Heart right ventricle (tissue), 16 donors: ENCODE results near the gene MT1F. TPM values are rescaled to one million over a fixed set of nuclear protein-coding genes. Genes with fewer than 3 reads are reported as not detected.
"Not testable (repeated sequence)": the region's sequence is repeated elsewhere in the genome, so short reads cannot be mapped to it uniquely, and the experiment has no call there.

Experiments
- ATAC-seq, 8 donors: fragments of 200-7000 bp; cut with Tn5 transposase; one replicate each; pipeline ENCODE4 v1.9.1; 2020; ENCODE audit warnings: mild to moderate bottlenecking in 8 of 8, moderate library complexity in 8 of 8, moderate number of reproducible peaks in 1 of 8
- DNase-seq, 2 donors: peaks; one replicate each; pipeline ENCODE4 v3.0.0-alpha.2; 2020
- H3K27ac ChIP-seq, 10 donors: fragments of 200-600 bp; sonication (generic) in 2 of 10; one replicate each; pipeline versions ENCODE4 v1.5.0 to v1.8.0; 2020 to 2022; ENCODE audit warnings: mild to moderate bottlenecking in 3 of 10
- H3K27me3 ChIP-seq, 7 donors: fragments of 200-600 bp; one replicate each; pipeline ENCODE4 v1.8.0; 2021 to 2022; ENCODE audit warnings: mild to moderate bottlenecking in 2 of 7
- H3K36me3 ChIP-seq, 9 donors: fragments of 200-600 bp; sonication (generic) in 1 of 9; one replicate each; pipeline versions ENCODE4 v1.5.0 to v1.8.0; 2020 to 2022; ENCODE audit warnings: mild to moderate bottlenecking in 2 of 9
- H3K4me1 ChIP-seq, 9 donors: fragments of 200-600 bp; sonication (generic) in 1 of 9; one replicate each; pipeline versions ENCODE4 v1.5.0 to v1.8.0; 2020 to 2022; ENCODE audit warnings: mild to moderate bottlenecking in 4 of 9
- H3K4me3 ChIP-seq, 10 donors: fragments of 200-600 bp; sonication (generic) in 2 of 10; one replicate each; pipeline versions ENCODE4 v1.5.0 to v1.8.0; 2020 to 2022; ENCODE audit warnings: mild to moderate bottlenecking in 7 of 10, moderate library complexity in 2 of 10
- H3K9me3 ChIP-seq, 11 donors: fragments of 200-600 bp in 10 of 11; sonication (generic) in 2 of 11; one replicate each; pipeline versions ENCODE4 v1.5.0 to v1.8.0; 2013 to 2022; ENCODE audit warnings: mild to moderate bottlenecking in 2 of 11, control low read depth in 1 of 11, moderate library complexity in 1 of 11
- WGBS, 2 donors: extraction: QIAGEN DNeasy Blood & Tissue Kit; methylation state at CpG; one replicate each; pipeline ENCODE4 v1.1.7; 2013; ENCODE audit warnings: inconsistent platforms in 1 of 2; 5-methylcytosine and 5-hydroxymethylcytosine counted together
- intact Hi-C, 10 donors: fragments of 100-400 bp; cut with DNase I; formaldehyde crosslinking; loops; one replicate each; pipeline versions ENCODE4 v1.11.1 to v1.14.2; 2022
- polyA plus RNA-seq, 2 donors: library from polyadenylated mRNA; stranded (reverse); fragments of 200-250 nt; gene quantifications; one replicate each; pipeline ENCODE4 v1.2.3, GENCODE V29; 2013
- total RNA-seq, 10 donors: library from RNA; stranded (reverse); fragmentation: NEBNext Ultra II Directional in 3 of 10; extraction: Animal tissue kit (Norgen Biotek cat#: 25700) in 3 of 10; gene quantifications; one replicate each; pipeline versions ENCODE4 v1.2.1 to v1.2.4, GENCODE V29; 2021 to 2023
- TF ChIP-seq, protein P1 (sequence below), 9 donors: fragments of 200-600 bp; sonication (generic) in 2 of 9; IDR thresholded peaks; one replicate each; pipeline versions ENCODE4 v1.5.0 to v1.8.0; 2021 to 2022; ENCODE audit warnings: antibody characterized with exemption in 9 of 9, mild to moderate bottlenecking in 5 of 9, moderate library complexity in 1 of 9
- donor health status: Arrhythmogenic right ventricular cardiomyopathy.
- donor health status: ischemic (EF 13 %, LVEDD 7.1; RV severe dilation, severe dysfunction).
- donor health status: healthy with polysubstance abuse.
- donor health status: DM: no; HTN: yes; CAD: no.
- donor health status: DM: no; HTN: no; CAD: no.
- donor health status: ischemic (EF 25% LVEDD 6.9; RV normal size, moderate dysfunction).
- donor health status: ischemic (EF 25% LVEDD 5.7; RV mildly dilated, moderate dysfunction).
- donor health status: healthy.
- donor health status: DM: yes; HTN: yes; CAD: no.
- donor health status: Ischemic cardiomyopathy.
- donor health status: ischemic (EF 35%, LVEDD 5.7; RV mildly dilated, moderate dysfunction).
- donor health status: nonischemic (EF 11% LVEDD 7.7; RV severe dilation, severe dysfunction).
- donor health status: DM: yes; HTN: yes; CAD: no.
- donor health status: PGD.
- donor health status: ischemic (EF 29% LVEDD 5.4; RV normal size, mild dysfunction).
- donor health status: nonischemic (EF 23%, LVEDD 6.1; RV moderate dilation, normal function).

The MT1F gene
- total and polyA plus RNA-seq, 12 donors = 0.98 to 7.7 (median 2.4) TPM

DNA sequence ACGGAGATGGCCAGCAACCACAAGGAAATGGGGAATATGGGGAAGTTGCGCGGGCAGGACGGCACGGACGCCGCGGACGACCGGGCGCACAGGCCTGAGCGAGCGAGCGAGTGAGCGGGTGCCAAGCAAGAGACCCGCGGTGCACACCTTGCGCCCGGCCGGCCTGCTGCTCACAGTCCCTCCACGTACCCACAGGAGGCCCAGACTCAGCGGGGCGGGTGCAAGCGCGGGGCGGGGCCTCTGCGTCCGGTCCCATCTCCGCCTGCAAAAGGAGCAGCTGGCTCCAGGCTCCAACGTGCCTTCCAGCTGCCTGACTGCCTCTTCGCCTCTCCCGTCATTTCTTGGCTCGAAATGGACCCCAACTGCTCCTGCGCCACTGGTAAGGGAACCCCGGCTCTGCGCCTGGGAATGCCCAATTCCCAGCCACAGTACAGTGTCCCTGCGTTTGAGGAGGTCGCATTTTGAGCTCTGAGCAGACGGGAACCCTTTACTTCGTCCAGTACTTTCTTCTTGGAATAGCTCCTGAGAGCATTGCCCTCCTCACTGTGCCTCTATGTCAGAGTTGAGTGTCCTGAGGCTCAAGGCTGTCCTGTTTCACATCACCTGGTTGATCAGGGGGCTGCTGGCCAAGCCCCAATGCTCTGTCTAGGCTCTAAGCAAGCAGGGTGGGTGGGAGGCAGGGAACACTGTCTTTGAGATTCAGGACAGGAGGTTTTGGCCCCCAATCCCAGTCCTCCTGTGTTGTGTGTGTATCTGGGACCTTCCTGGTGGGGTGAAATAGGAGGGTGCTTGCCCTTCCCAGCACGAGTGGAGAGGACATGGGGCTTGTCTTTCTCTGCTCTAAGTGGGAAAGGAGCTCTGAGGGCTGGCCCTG lies 40.3 kb upstream of the MT1F start:
- Histone ChIP-seq H3K36me3 (no peaks in the 10 kb centered on the region), H3K4me1 (peaks cover 7 to 32% (median 21%) of the 10 kb centered on the region in 9 donors), H3K9me3 (no peaks in the 10 kb centered on the region), H3K27ac (peak overlapping the region; percentile 21 to 83 (median 78)), H3K4me3 (peak overlapping the region in 9 of 10 donors; percentile 37 to 71 (median 53)), H3K27me3 (peaks cover 0 to 25% (median 0%) of the 10 kb centered on the region in 7 donors)
- peak; percentile 92 to 98 (median 95) for ATAC-seq
- DNase-seq = peak; percentile 83 to 87
- TF ChIP-seq, protein P1, sequence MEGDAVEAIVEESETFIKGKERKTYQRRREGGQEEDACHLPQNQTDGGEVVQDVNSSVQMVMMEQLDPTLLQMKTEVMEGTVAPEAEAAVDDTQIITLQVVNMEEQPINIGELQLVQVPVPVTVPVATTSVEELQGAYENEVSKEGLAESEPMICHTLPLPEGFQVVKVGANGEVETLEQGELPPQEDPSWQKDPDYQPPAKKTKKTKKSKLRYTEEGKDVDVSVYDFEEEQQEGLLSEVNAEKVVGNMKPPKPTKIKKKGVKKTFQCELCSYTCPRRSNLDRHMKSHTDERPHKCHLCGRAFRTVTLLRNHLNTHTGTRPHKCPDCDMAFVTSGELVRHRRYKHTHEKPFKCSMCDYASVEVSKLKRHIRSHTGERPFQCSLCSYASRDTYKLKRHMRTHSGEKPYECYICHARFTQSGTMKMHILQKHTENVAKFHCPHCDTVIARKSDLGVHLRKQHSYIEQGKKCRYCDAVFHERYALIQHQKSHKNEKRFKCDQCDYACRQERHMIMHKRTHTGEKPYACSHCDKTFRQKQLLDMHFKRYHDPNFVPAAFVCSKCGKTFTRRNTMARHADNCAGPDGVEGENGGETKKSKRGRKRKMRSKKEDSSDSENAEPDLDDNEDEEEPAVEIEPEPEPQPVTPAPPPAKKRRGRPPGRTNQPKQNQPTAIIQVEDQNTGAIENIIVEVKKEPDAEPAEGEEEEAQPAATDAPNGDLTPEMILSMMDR (IDR thresholded peaks at IDR 0.05) = no peak
- 2% methylated on average over 37 to 41 of the region's 41 CpGs for WGBS, 2 donors
- intact Hi-C loops = no loop called here

DNA sequence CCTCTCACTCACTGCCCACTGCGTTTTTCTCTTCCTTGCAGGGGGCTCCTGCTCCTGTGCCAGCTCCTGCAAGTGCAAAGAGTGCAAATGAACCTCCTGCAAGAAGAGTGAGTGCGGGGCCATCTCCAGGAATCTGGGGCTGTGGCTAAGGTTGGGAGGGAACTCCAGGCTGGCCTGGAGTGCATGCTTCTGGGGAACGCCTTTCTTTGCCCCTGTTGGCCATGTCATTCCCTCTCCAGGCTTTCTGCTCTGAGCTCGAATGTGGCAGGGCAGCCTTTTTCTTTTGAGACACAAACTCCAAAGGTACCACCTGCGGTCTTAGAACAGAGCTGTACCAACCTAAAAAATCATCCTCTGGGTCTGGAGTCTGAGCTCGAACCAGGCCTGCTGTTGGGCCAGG lies 39.6 kb upstream of the MT1F start:
- Histone ChIP-seq H3K4me3 (peak overlapping the region in 6 of 10 donors; percentile 44 to 71 (median 54)), H3K27me3 (peaks cover 0 to 25% (median 0%) of the 10 kb centered on the region in 7 donors), H3K27ac (peak overlapping the region in 5 of 10 donors; percentile 64 to 82 (median 79)), H3K4me1 (peaks cover 7 to 32% (median 20%) of the 10 kb centered on the region in 9 donors), H3K36me3 (no peaks in the 10 kb centered on the region), H3K9me3 (no peaks in the 10 kb centered on the region)
- DNase-seq (no peak), ATAC-seq (no peak)
- WGBS, 2 donors = 76 to 79% methylated on average over 6 of the region's 6 CpGs
- TF ChIP-seq, protein P1 (IDR thresholded peaks at IDR 0.05) = no peak
- intact Hi-C loops = no loop called here

DNA sequence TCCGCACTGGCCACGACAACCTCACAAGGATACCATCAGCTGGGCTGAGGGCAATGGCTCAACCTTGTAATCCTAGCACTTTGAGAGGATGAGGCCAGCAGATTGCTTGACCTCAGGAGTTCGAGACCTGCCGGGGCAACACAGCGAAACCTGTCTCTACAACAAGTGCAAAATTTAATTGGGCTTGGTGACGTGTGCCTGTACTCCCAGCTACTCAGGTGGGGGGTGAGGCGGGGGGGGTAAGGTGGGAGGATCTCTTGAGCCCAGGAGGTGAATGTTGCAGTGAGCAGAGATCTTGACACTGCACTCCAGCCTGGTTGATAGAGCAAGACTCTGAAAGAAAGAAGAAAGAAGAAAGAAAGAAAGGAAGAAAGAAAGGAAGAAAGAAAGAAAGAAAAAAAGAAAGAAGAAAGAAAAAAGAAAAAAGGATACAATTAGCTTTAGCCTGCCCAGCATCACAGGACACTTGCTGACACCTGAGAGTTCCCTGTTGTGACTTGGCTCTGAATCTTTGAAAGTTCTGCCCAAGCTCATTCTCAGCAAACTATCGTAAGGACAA lies 37.3 kb upstream of the MT1F start:
- H3K4me3 ChIP-seq = no peak overlapping the region
- intact Hi-C loops = no loop called here
- peaks cover 7 to 39% (median 21%) of the 10 kb centered on the region in 9 donors for H3K4me1 ChIP-seq
- no peaks in the 10 kb centered on the region for H3K9me3 ChIP-seq
- H3K27me3 ChIP-seq = peaks cover 0 to 25% (median 0%) of the 10 kb centered on the region in 7 donors
- no peaks in the 10 kb centered on the region for H3K36me3 ChIP-seq
- no peak for ATAC-seq
- no peak overlapping the region for H3K27ac ChIP-seq
- DNase-seq = no peak
- TF ChIP-seq, protein P1 (IDR thresholded peaks at IDR 0.05) = no peak
- whole genome bisulfite sequencing, 2 donors = 74 to 87% methylated on average over 8 of the region's 8 CpGs

DNA sequence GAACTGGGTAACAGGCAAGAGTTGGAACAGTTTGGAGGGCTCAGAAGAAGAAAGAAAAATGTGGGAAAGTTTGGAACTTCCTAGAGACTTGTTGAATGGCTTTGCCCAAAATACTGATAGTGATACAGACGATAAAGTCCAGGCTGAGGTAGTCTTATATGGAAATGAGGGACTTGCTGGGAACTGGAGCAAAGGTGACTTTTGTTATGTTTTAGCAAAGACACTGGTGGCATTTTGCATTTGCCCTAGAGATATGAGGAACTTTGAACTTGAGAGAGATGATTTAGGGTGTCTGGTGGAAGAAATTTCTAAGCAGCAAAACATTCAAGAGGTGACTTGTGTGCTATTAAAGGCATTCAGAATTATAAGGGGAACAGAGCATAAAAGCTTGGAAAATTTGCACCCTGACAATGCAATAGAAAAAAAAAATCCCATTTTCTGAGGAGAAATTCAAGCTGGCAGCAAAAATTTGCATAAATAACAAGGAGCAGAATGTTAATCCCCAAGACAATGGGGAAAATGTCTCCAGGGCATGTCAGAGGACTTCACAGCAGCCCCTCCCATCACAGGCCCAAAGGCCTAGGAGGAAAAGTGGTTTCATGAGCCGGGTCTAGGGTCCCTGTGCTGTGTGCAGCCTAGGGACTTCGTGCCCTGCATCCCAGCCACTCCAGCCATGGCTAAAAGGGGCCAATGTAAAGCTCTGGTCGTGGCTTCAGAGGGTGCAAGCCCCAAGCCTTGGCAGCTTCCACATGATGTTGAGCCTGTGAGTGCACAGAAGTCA lies 35.9 kb upstream of the MT1F start:
- peak overlapping the region in 4 of 10 donors; percentile 0 to 36 (median 26) for H3K27ac ChIP-seq
- H3K27me3 ChIP-seq = peaks cover 0 to 26% (median 0%) of the 10 kb centered on the region in 7 donors
- peaks cover 5 to 48% (median 23%) of the 10 kb centered on the region in 9 donors for H3K4me1 ChIP-seq
- intact Hi-C loops, H3K9me3 ChIP-seq, H3K4me3 ChIP-seq, DNase-seq, H3K36me3 ChIP-seq, ATAC-seq: not testable (repeated sequence)
- WGBS, 2 donors = 72 to 78% methylated on average over 4 of the region's 4 CpGs

DNA sequence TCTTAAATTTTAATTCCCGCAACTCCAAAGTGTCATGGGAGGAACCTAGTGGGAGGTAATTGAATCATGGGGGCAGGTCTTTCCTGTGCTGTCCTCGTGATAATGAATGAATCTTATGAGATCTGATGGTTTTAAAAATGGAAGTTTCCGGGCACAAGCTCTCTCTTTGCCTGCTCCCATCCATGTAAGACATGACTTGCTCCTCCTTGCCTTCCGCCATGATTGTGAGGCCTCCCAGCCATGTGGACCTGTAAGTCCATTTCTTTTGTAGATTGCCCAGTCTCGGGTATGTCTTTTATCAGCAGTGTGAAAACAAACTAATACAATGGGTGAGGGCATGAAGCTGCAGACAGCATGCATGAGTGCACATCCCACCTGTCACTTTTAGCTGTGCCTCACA lies 34.6 kb upstream of the MT1F start:
- ATAC-seq, H3K4me3 ChIP-seq, H3K36me3 ChIP-seq, intact Hi-C loops, H3K27ac ChIP-seq, DNase-seq, H3K9me3 ChIP-seq: not testable (repeated sequence)
- WGBS, 2 donors = 90 to 92% methylated on average over 5 of the region's 5 CpGs
- Histone ChIP-seq H3K27me3 (peaks cover 0 to 14% (median 0%) of the 10 kb centered on the region in 7 donors), H3K4me1 (peaks cover 0 to 39% (median 20%) of the 10 kb centered on the region in 9 donors)
